Activated CD4-positive, CD25-positive, alpha-beta regulatory T cell treated with anti-CD3 and anti-CD28 coated beads, Interleukin-2, amount 50 U/mL, for 16 hours (primary cell): ENCODE data around the gene FAP.

Experiments
- DNase-seq: peaks from one replicate; pipeline ENCODE4 v3.0.0-alpha.2; 2020; ENCODE audit warnings: low read depth, low spot score

Gene FAP

DNA sequence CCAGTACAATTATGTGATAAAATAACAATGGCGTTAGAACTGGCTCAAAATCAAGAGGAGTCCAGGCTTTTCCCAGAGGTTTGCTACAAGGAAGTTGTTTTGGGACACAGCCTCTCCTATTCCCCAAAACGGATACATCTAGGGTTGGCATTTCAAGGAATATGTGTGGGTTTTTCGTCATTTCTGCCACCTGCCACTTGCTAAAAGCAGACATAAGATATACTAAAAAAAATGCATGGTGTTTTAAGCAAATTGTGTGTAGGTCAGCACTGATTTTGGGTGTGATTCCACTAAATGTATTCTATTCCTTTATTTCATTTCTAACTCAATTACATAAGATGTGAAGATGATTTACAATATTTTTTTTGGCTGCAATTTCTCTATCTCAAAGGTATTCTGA is 54.8 kb downstream of the FAP start:
- no peak for DNase-seq

GRCh38 chr2:162185541-162186232 is 57.6 kb downstream of the FAP start:
- DNase-seq: no peak

- DNase-seq: no peak
Measured at GRCh38 chr2:162184821-162185450, 58.3 kb downstream of the FAP start.

- DNase-seq: no peak
Measured at GRCh38 chr2:162184359-162184758, 58.9 kb downstream of the FAP start.

DNA sequence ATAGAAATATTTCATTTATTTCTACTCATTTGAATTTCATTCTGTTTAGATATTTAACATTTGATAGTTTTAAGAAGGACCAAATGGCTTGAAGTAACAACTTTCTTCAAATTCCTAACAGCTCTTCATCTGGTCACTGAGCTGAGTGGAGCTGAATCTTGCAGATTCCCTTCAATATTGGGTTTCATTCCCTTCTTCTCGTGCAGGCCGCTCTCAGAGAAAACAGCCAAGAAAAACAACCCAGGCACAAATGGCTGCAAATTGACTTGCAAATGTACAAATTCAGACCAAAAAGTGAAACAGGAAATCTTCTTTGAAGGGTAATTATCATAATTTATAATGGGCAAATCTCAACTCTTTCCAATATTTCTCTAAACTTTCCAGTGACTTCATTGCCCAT is 60.9 kb downstream of the FAP start:
- DNase-seq: no peak

DNA sequence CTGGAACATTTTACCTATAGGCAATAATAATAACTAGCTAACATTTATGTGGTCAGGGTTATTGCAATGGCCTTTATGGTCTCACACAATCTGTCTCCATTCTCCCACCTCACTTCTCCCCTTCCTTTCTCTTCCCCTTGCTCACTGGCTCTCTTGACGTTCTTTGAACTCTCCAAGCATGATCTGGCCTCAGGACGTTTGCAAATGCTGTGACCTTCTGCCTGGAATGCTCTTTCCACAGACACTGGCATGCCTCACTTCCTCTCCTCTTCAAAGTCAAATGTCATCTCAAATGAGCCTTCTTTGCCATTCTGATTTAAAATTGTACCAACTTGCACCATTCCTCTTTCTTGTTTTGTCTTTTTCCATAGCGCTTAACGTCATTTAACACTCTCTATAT is 65.9 kb downstream of the FAP start:
- DNase-seq: no peak

GRCh38 chr2:162175714-162176113 is 67.5 kb downstream of the FAP start:
- DNase-seq: no peak

DNA sequence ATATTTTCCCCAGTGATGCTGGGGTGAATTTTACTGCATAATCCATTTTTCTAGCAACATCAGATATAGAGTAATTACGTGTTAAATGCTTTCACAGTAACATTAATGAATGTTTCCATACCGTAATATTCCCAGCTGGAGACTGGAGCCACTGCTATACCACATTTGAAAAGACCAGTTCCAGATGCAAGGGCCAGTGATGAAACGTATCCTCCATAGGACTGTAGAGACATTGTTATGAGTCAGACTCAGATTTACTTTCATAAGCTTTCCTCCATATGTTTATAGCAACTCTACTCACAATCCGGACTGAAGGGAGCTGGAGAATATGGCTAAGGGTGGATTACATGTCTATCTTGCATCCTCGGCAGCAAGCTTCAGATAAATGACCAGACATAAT is 68.5 kb downstream of the FAP start:
- no peak for DNase-seq

DNA sequence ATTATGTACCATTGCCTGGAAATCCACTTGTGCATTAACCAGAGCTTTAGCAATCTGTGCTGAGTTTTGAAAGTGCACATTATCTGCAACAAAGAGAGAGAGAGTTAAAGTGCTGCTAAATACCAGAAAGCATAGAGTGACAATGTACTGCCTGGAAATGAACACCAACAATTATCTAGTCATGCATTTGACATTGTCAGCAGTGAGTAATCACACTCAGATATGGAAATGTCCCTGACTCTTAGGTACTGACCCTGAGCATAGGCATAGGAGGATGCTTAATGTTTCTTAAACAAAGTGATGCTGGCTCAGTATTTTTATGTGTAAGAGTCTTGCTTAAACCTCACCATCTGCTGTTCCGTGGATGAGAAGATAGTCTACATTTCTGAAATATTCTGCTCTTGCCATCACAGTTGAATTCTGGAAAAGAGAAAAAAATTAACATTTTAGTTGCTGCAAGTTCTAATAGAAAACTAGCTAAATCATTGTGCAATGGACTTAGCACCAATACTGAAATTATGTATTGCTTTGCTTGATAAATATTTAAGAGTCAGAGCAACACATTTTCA is 70.4 kb downstream of the FAP start:
- no peak for DNase-seq

DNA sequence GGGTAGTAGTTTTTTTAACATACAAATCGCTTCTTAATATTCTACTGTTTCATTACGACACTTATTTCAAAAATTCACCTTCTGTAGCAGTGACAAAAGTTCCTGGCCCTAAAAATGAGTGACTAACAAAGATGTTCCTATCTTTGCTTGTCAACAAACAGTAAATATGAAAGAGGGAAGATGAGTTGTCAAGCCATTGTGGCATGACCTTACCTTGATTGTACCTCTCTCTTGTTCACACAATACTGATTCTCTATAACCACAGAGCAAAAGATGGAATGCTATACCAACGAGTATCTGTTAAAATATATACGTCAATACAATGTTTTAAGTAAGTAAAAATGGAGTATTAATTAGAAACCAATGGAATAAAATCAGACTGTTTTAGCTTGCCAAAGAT is 76.5 kb downstream of the FAP start:
- no peak for DNase-seq

GRCh38 chr2:162166174-162166573 is 77.1 kb downstream of the FAP start:
- DNase-seq: no peak

- no peak for DNase-seq
Measured at GRCh38 chr2:162164802-162165201, 78.4 kb downstream of the FAP start.

DNA sequence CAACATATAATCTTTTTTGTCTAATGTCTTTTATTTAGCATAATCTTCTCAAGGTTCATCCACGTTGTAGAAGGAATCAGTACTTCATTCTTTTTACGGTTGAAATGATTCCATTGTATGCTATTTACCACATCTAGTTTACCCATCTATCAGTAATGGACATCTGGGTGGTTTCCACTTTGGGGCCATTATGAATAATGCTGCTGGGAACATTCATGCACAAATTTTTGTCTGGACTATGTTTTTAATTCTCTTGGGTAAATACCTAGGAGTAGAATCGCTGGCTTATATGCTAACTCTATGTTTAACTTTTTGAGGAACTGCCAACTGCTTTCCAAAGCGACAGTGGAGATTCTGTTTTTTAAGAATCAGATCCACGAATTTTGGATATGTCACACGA is 83.8 kb downstream of the FAP start:
- DNase-seq: no peak

DNA sequence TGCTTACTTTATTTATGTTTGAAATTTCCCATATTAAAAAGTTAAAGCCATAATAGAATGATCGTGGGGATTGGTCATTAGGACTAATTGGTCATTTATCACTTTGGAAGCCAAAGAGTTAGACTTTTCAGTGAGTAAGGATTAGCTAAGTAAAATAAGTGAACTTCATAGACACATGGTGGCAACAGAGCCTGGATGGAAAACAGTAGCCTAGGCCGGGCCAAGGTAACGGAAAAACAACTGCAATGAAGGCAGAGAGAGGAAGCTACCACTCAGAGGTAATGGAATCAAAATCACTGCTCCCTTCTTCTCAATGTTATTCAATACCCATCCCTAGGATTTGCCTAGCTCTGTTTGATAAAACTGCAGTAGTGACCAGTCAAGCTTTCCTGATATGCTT is 87.1 kb downstream of the FAP start:
- DNase-seq: no peak

DNA sequence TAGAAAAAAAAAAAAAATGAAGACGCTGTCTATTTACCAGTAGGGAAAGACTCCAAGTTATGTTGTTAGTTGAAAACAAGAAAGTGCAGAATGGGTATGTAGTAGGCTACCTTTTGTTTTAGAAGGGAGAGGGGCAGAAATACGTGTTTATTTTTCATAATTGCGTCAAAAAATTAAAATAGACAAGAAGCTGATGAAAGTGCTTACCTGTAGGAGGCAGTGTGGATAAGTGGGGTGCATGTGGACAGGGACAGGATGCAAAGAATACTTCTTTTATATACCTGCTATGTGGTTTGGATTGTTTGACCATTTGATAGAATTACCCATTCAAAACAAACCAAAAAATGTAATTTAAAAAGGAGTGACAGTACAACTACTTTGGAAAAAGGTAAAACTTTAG is 88.2 kb downstream of the FAP start:
- DNase-seq: no peak

DNA sequence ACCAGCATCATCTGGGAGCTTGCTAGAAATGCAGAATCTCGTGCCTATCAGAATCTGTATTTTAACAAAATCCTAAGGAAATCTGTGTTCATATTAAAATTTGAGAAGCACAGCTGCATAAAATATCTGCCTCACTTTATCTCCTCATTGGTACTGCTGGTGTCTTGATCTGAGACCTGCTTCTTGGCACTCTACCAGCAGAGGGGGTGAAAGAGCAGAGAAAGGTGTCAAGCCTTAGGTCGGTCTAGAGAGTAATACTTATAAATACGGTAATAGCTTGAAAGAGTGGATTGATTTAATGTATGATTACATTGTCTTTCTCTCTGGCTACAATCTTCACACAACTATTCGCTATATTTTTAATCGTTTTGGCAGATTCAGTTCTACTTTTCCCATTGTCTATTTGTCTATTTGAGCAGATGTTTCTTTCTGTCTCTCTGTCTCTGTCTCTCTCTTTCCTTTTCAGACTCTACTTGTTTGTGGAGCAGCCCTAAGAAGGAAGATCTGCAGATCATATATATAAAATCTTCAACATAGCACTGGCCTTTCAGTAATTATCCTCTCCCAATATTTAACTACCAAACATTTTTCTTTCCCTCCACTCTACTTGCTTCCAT is 89.5 kb downstream of the FAP start:
- DNase-seq: peak; percentile 34

- DNase-seq: no peak
Measured at GRCh38 chr2:162152147-162152546, 91.1 kb downstream of the FAP start, which contains the start of gene GCG. Gene GCG (minus strand): TSS chr2:162152247. CDS start chr2:162149178, 3,069 bp downstream.

DNA sequence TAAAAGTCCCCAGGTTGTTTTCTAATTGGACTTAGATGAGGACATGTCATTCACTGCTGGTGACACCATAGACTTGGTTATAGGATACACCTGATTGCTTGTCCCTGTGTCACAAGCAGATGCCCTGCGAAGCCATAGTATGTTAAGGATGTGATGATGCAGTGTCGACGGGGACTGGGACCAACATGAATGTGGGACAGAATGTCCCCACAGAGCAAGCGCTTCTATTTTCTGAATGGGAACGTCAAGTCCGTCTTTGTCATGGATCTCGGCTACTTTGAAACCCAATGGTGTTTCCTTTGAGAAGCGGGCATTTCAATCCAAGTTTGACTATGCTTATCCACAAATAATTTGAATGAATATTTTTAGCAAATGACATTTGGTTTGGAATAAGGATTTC is 93.3 kb downstream of the FAP start:
- DNase-seq: no peak

- DNase-seq: no peak
Measured at GRCh38 chr2:162149466-162149865, 93.8 kb downstream of the FAP start.

DNA sequence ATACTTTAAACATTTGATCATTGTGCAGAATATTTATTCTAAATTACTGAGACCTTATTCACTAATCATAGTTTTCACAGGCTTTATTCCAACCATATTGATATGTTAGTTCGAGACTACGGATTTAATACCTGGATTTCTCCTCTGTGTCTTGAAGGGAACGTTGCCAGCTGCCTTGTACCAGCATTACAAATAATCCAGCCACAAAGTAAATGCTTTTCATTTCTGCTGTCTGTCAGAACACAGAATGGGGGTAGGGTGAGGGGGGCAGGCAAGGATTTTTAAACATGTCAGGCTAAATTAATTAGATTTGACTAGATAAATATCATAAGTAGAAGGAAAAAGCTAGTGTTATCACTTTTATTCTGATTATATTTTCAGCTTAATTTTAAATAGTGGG is 94.3 kb downstream of the FAP start:
- DNase-seq: no peak

DNA sequence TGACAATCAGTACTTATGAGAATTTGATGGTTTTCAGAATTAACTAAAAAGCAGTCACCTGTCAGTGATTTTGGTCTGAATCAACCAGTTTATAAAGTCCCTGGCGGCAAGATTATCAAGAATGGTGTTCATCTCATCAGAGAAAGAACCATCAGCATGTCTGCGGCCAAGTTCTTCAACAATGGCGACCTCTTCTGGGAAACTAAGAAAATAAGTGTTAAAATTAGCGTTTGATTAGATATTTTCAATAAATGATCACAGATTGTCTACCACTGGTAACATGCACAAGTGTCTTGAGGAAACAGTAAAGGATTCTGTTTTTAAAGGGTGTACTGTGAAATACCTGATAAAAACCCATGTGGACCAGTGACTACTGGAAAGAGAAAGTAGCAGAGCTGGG is 99.3 kb downstream of the FAP start:
- DNase-seq: no peak

- no peak for DNase-seq
Measured at GRCh38 chr2:162138310-162138709, 104.9 kb downstream of the FAP start.

DNA sequence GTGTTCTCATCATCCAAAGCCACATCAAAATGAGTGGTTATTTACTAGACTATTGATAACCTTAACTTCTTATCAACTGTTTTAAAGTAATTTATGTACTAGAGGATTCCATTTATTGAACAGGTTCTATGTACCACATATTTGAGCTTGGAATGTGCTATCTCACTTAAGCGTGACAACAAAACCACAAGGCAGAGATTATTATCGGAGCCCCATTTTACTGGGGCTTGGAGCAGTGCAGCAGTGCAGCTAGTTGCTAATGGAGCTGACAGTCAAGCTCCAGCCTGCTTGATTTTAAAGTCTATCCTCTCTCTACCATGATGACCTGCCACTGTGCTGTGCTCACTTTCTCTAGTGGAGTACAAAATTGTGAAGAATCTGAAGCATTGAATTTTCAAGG is 115.8 kb downstream of the FAP start:
- DNase-seq: no peak
